GM18519 (cell line): ENCODE data around the gene RLIM.
"Not testable (repeated sequence)": the region's sequence is repeated elsewhere in the genome, so short reads cannot be mapped to it uniquely, and the experiment has no call there.

Experiments
- ATAC-seq: cut with Tn5 transposase; IDR thresholded peaks from one replicate; pipeline ENCODE4 v1.9.1; 2021; ENCODE audit warnings: mild to moderate bottlenecking, moderate library complexity; ENCODE audit not compliant: unreplicated experiment, low FRiP score

Gene RLIM

GRCh38 chrX:74614093-74614909, at the start of gene RLIM:
RLIM (minus strand) TSS chrX:74614624; CDS start chrX:74595977, 18,647 bp downstream.
- peak; percentile 92 for ATAC-seq

GRCh38 chrX:74656079-74656745, 41.8 kb upstream of the RLIM start:
- ATAC-seq: no peak

GRCh38 chrX:74654953-74655352, 40.5 kb upstream of the RLIM start:
- ATAC-seq: not testable (repeated sequence)

- ATAC-seq: no peak
These were observed 22.4 kb upstream of the RLIM start for GRCh38 chrX:74636749-74637314.

GRCh38 chrX:74613370-74614092, 893 bp downstream of the RLIM start:
- no peak for ATAC-seq

GRCh38 chrX:74606799-74607198, 7.6 kb downstream of the RLIM start:
- no peak for ATAC-seq

GRCh38 chrX:74606342-74606741, 8.1 kb downstream of the RLIM start:
- ATAC-seq: no peak

- ATAC-seq: no peak
These were observed 11.4 kb downstream of the RLIM start for GRCh38 chrX:74603040-74603439.

- no peak for ATAC-seq
These were observed 12.3 kb downstream of the RLIM start for GRCh38 chrX:74602142-74602541.

GRCh38 chrX:74593593-74593992, 20.8 kb downstream of the RLIM start:
- ATAC-seq: no peak

- ATAC-seq: no peak
These were observed 28.7 kb downstream of the RLIM start for GRCh38 chrX:74585766-74586165.

GRCh38 chrX:74579597-74580198, 34.7 kb downstream of the RLIM start:
- ATAC-seq: no peak

- ATAC-seq: no peak
These were observed 36.3 kb downstream of the RLIM start for GRCh38 chrX:74578137-74578536.

GRCh38 chrX:74557378-74557777, 57.0 kb downstream of the RLIM start:
- ATAC-seq: no peak

- ATAC-seq: no peak
These were observed 62.5 kb downstream of the RLIM start for GRCh38 chrX:74551934-74552333.

- no peak for ATAC-seq
These were observed 64.1 kb downstream of the RLIM start for GRCh38 chrX:74550295-74550802.

GRCh38 chrX:74546984-74547383, 67.4 kb downstream of the RLIM start:
- ATAC-seq: no peak

- no peak for ATAC-seq
These were observed 68.4 kb downstream of the RLIM start for GRCh38 chrX:74545880-74546523.

- no peak for ATAC-seq
These were observed 73.7 kb downstream of the RLIM start for GRCh38 chrX:74540635-74541249.
